Muscle layer of colon (tissue), 2 donors: Measurements from ENCODE around the gene NUDT1.

Experiments
- H3K27ac ChIP-seq: one replicate; pipeline ENCODE4 v1.7.0; 2013; ENCODE audit warnings: low read depth, mild to moderate bottlenecking, low read length, moderate library complexity
- H3K27me3 ChIP-seq, 2 donors: one replicate each; pipeline ENCODE4 v1.7.0; 2013; ENCODE audit warnings: low read length in 2 of 2, mild to moderate bottlenecking in 2 of 2; ENCODE audit not compliant: insufficient read depth in 2 of 2, control insufficient read depth in 1 of 2
- H3K36me3 ChIP-seq: one replicate; pipeline ENCODE4 v1.7.0; 2013; ENCODE audit warnings: mild to moderate bottlenecking, low read length; ENCODE audit not compliant: insufficient read depth
- H3K4me1 ChIP-seq: one replicate; pipeline ENCODE4 v1.7.0; 2013; ENCODE audit warnings: mild to moderate bottlenecking, low read length; ENCODE audit not compliant: insufficient read depth
- H3K4me3 ChIP-seq, 2 donors: one replicate each; pipeline ENCODE4 v1.7.0; 2013; ENCODE audit warnings: low read length in 2 of 2, low read depth in 1 of 2, mild to moderate bottlenecking in 1 of 2, moderate library complexity in 1 of 2
- H3K9ac ChIP-seq: one replicate; pipeline ENCODE4 v1.7.0; 2013; ENCODE audit warnings: low read length
- H3K9me3 ChIP-seq: one replicate; pipeline ENCODE4 v1.7.0; 2013; ENCODE audit warnings: mild to moderate bottlenecking, low read length
- donor health status: abdominal sarcoma.
- donor health status: Adenocarcinoma of cecum.

Gene NUDT1

DNA sequence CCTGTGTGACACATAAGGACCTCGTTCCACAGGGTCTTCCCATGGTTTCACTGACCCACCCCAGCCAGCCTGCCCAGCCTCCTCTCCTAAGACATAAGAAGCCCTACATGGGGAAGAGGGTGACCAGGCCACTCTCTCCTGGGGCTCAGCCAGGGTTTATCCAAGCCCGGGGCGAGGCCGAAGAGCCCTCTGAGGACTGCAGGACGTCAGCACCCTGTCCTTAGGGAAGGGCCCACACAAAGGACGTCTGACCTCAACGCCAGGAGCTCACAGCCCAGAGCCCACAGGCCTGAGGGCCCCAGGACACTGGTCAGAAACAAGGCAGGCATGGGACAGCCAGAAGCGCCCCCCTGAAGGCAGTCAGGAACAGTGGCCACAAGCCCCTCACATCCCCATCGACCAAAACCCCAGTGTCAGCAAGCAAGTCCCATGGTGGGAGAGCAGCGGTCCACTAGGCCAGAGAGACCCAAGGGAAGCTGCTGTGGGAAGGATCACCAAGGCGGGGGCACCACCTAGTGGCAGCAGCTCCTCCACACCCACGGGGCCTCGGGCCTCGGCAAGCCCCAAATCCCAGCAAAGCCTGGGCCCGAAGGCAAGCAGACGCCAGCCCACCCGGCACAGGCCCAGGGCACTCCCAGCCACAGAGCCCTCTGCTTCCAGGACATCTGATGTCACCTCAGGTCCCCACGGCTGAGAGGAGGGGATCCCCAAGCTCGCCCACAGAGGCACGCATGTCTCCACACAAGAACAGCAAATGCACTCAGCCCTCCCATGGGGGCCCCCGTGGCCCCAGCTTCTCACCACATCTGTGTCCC is 32.7 kb upstream of the NUDT1 start:
- Histone ChIP-seq H3K9ac (no peak overlapping the region), H3K36me3 (peaks cover 25% of the 10 kb centered on the region), H3K4me3 (no peak overlapping the region), H3K9me3 (no peaks in the 10 kb centered on the region), H3K27ac (no peak overlapping the region), H3K4me1 (peaks cover 15% of the 10 kb centered on the region), H3K27me3 (no peaks in the 10 kb centered on the region)

DNA sequence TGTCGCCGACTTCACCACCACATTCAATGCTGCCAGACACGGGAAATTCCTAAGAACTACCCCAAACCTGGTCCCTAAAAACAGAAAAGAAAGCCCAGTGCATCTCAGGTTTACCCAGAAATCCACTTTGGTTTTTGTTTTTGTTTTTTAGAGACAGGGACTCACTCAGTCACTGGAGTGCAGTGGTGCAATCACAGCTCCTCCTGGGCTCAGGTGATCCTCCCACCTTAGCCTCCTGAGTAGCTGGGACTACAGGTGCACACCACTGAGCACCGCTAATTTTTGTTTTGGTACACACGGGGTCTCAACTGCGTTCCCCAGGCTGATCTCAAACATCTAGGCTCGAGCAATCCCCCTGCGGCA is 32.1 kb upstream of the NUDT1 start:
- no peak overlapping the region for H3K9ac ChIP-seq

DNA sequence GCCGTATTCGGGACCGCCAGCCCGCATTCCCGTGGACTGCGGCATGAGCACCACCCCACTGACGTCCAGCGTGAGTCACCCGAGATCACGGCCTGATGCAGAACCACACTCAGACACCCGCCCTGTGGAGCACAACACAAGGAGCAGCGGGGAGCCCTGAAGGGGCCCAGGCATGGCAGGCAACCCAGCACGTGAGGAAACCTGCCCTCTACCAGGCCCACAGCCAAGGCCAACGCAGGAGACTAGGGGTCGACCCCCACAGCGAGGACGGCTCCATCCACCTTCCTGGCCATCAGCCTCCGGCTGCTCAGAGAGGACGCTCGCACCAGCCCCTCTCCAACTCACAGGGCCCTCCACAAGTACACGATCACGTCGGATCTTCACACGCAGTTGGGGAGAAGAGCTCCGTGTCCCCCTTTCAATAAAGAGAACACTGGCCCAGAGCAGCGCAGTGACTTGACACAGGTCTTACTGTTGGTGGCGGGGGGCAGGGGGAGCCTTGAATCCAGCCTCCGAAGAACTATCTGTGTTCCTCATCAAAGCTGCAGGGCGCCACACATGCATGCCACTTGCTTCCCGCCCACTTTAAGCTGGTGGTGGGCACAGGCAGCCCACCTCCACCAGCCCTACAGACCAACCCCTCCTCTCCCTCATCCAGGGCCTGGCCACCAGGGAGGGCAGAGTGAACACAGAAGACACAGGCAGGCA is 31.3 kb upstream of the NUDT1 start:
- no peaks in the 10 kb centered on the region for H3K27me3 ChIP-seq
- no peak overlapping the region for H3K4me3 ChIP-seq
- H3K27ac ChIP-seq = no peak overlapping the region
- no peaks in the 10 kb centered on the region for H3K9me3 ChIP-seq
- H3K9ac ChIP-seq = no peak overlapping the region
- peaks cover 30% of the 10 kb centered on the region for H3K36me3 ChIP-seq
- peaks cover 6% of the 10 kb centered on the region for H3K4me1 ChIP-seq

More for the DNA sequence above, 32.1 kb upstream of the NUDT1 start:
- Histone ChIP-seq H3K27me3 (no peaks in the 10 kb centered on the region), H3K4me1 (peaks cover 9% of the 10 kb centered on the region), H3K9me3 (no peaks in the 10 kb centered on the region), H3K36me3 (peaks cover 25% of the 10 kb centered on the region), H3K27ac (no peak overlapping the region), H3K4me3 (no peak overlapping the region)

DNA sequence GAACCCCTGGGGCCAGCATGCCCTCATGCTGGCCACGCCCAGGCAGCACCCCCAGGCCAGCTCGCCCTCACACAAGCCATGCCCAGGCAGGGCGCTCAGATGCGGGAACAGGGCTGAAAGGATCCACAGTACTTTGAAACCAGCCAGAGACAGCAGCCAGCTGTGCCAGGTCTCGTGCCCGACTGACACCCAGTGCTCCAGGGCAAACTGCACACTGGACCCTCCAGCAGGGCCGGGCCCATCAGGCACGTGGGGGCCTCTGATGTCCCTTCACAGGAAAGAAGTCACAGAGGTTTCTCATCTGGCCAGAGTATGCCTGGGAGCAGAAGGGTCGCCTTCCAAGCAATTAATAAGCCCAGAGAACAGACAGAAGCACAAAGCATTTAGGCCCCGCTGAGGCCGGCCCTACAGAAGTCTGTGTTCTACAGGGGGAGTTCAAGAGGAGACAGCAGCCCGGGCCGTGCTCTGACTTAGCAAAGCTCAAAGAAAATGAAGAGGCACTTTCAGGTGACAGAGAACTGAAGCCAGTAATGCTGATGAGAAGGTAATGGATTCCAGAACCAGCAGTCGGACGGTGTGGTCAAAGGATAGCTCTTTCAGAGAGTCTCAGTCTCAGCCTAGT is 30.7 kb upstream of the NUDT1 start:
- H3K27me3 ChIP-seq = no peaks in the 10 kb centered on the region
- peaks cover 36% of the 10 kb centered on the region for H3K36me3 ChIP-seq
- H3K27ac ChIP-seq = no peak overlapping the region
- H3K4me3 ChIP-seq = no peak overlapping the region
- peaks cover 6% of the 10 kb centered on the region for H3K4me1 ChIP-seq
- no peaks in the 10 kb centered on the region for H3K9me3 ChIP-seq
- H3K9ac ChIP-seq = no peak overlapping the region

DNA sequence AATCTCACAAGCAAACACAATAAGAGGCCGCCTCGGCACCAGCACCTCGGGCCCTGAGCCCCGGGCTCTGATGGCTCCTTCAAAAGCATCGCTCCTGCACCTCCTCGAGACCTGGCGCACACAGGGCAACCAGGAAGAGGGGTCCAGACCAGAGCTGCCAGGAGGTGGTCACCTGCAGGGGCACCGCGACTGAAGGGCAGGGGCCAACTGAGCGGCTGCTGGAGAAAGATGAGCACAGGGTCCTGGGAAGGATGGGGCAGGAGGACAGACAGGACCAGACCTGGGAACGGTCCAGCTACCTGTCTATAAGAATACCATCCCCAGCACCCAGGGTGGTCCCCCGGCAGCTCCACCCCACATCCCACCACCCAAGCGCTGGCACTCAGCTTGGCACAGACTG is 30.1 kb upstream of the NUDT1 start:
- H3K27me3 ChIP-seq = no peaks in the 10 kb centered on the region
- H3K4me1 ChIP-seq = peaks cover 6% of the 10 kb centered on the region
- no peaks in the 10 kb centered on the region for H3K9me3 ChIP-seq
- peaks cover 39% of the 10 kb centered on the region for H3K36me3 ChIP-seq
- H3K9ac ChIP-seq = no peak overlapping the region
- H3K4me3 ChIP-seq = no peak overlapping the region
- no peak overlapping the region for H3K27ac ChIP-seq

DNA sequence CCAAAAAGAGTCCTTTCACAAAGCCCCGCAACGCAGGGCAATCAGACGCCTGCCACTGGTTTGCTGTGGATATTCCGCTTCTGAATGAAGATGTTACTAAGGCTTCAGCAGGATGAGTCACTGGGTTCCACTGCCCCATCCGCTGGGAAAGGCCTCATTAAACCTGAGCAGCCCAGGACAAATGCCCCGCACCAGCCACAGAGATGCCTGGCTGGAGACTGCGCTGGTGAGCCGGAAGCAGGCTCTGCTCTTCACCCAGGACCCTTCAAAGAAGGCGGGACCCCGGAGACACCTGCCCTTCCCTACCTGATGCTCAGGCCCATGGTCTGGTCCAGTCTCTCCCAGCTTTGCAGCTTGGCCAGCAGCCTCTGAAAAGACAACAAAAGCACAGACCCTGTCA is 29.1 kb upstream of the NUDT1 start:
- Histone ChIP-seq H3K9me3 (no peaks in the 10 kb centered on the region), H3K4me3 (no peak overlapping the region), H3K36me3 (peaks cover 42% of the 10 kb centered on the region), H3K9ac (no peak overlapping the region), H3K27me3 (no peaks in the 10 kb centered on the region), H3K27ac (no peak overlapping the region), H3K4me1 (peaks cover 6% of the 10 kb centered on the region)

DNA sequence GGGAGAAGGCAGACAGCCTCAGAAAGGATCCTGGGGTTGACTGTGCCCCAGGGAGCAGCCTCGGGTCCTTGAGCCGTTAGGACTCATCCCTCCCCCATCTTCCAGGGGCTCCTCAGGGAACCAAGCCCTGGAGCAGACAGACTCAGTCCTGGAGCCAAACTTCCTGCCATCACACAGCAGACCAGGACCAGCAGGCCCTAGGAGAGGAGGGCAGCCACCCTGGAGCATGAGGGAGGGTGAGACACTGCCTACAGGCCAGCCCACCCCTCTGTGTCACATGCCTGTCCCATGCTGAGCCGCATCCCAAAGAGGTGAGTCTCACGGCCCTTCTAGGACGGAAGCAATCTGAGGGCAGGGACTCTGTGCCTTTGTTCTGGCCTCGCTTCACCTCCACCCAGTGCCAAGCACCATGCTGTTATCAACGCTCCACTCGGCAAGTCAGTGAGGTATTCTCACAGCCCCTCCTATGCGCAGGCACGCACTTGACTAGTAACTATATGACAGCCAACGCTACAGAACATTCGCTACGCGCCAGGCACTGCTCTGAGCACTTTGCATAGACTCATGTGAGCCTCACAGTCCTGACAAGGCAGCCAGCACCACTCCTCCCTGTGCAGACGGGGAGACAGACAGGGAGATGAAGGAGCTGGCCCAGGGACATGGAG is 28.3 kb upstream of the NUDT1 start:
- H3K27ac ChIP-seq = no peak overlapping the region
- no peak overlapping the region for H3K9ac ChIP-seq
- H3K27me3 ChIP-seq = no peaks in the 10 kb centered on the region
- no peaks in the 10 kb centered on the region for H3K9me3 ChIP-seq
- H3K4me1 ChIP-seq = peaks cover 6% of the 10 kb centered on the region
- H3K36me3 ChIP-seq = peaks cover 42% of the 10 kb centered on the region
- H3K4me3 ChIP-seq = no peak overlapping the region

DNA sequence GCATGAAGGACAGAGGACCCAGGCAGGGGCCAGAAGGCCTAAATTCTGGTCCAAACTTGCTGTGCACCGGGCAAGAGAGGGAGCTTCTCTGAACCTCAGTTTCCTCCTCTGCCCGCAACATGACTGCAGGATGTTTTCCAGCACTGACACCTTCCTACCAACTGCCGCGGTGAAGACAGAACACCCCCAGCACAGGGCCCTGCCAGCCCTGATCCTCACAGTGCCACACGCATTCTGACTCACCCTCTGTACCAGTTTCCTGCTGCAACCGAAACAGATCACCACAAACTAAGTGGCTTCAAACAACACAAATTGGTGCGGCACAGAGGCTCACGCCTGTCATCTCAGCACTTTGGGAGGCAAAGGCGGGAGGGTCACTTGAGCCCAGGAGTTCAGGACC is 27.4 kb upstream of the NUDT1 start:
- H3K36me3 ChIP-seq = peaks cover 41% of the 10 kb centered on the region
- no peaks in the 10 kb centered on the region for H3K9me3 ChIP-seq
- H3K4me3 ChIP-seq = no peak overlapping the region
- H3K9ac ChIP-seq = no peak overlapping the region
- no peaks in the 10 kb centered on the region for H3K27me3 ChIP-seq
- no peak overlapping the region for H3K27ac ChIP-seq
- peaks cover under 1% of the 10 kb centered on the region for H3K4me1 ChIP-seq

DNA sequence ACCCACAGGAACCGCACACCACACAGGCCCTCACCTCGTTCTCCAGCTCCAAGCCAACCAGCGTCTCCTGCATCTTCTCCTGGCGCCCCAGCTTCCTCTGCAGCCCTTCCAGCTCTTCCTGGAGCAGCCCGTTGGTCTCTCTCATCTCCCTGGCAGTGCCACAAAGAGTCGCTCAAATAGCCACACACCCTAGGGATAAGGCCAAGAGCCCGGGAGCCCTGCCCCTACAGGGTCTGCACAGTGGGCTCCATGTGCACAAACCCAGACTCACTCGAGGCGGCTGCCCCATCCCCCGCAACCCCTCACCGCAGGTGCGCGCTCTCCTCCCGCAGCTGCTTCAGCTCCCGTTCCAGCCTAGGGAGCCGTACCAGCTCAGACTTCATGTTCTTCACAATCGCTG is 26.2 kb upstream of the NUDT1 start:
- no peaks in the 10 kb centered on the region for H3K27me3 ChIP-seq
- no peaks in the 10 kb centered on the region for H3K4me1 ChIP-seq
- H3K9me3 ChIP-seq = no peaks in the 10 kb centered on the region
- no peak overlapping the region for H3K27ac ChIP-seq
- no peak overlapping the region for H3K4me3 ChIP-seq
- peaks cover 41% of the 10 kb centered on the region for H3K36me3 ChIP-seq
- H3K9ac ChIP-seq = no peak overlapping the region

DNA sequence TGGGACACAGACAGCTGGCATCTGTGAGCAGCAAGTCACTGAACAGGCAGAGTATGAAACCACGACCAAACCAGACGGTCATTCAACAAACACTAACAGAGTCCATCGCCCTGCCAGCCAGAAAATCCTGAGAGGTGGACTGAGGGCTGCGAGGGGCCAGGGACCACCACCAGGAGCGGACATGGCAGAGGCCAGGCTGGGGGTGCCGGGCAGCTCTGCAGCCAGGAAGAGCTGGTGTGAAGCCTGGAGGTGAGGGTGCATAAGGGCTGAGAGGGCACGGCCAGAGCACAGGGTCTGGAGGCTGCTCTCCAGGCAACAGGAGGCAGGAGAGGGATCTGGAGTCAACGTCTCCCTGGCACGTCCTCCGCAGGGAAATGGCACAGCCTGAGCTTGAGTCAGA is 24.8 kb upstream of the NUDT1 start:
- Histone ChIP-seq H3K27me3 (no peaks in the 10 kb centered on the region), H3K9me3 (no peaks in the 10 kb centered on the region), H3K4me1 (no peaks in the 10 kb centered on the region), H3K4me3 (no peak overlapping the region), H3K27ac (no peak overlapping the region), H3K9ac (no peak overlapping the region), H3K36me3 (peaks cover 41% of the 10 kb centered on the region)

DNA sequence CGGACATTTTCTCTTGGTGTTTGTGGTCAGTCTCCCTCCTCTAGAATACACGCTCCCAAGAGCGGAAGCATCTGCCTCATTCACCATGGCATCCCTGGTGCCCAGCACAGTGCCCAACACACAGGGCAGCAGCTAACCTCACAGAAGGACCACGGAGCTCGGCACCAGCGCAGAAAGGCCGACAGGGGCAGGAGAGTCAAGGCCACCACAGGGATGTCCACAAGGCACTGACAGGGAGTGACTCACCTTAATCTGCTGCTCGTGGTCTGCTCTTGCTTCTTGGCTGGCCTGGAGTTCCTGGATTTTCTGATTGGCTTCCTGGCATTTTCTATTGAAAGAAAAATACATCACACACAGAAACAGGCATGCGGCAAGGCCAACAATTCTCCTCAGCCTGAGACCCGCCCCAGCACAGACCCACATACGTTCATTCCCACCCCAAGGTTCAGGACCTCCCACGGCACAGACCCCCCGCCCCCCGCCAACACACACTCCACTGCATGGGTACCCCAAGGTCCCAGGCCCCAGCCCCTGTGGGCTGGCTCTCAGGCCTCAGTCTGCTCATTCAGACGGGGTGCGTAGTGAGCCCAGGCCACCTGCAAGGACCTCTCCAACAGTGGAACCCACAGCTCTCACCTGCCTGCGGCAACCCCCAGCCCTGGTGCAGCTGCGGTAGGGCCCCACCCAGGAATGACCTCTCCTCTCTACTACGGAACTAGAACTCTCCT is 24.1 kb upstream of the NUDT1 start:
- Histone ChIP-seq H3K27ac (no peak overlapping the region), H3K4me1 (no peaks in the 10 kb centered on the region), H3K9ac (no peak overlapping the region), H3K27me3 (no peaks in the 10 kb centered on the region), H3K4me3 (no peak overlapping the region), H3K9me3 (no peaks in the 10 kb centered on the region), H3K36me3 (peaks cover 41% of the 10 kb centered on the region)
